HepG2 (cell line): ENCODE data around the gene FOXS1. TPM values are rescaled to one million over a fixed set of nuclear protein-coding genes. Genes with fewer than 3 reads are reported as not detected.

Experiments used
- ARNT ChIP-seq: fragments of 450-650 bp; IDR thresholded peaks from 2 replicates; pipeline ENCODE4 v1.6.1; 2017
- DMAP1 ChIP-seq: IDR thresholded peaks from 2 replicates; pipeline ENCODE4 v1.6.1; 2016
- ETV5 ChIP-seq: IDR thresholded peaks from 2 replicates; pipeline ENCODE4 v1.6.1; 2018; ENCODE audit warnings: missing biosample characterization, missing genetic modification reagents, inconsistent platforms, borderline replicate concordance
- PCBP2 ChIP-seq: fragments of 200-400 bp; formaldehyde crosslinking; optimal IDR thresholded peaks from 2 replicates; pipeline ENCODE3; 2018; ENCODE audit warnings: low read length, low read depth; ENCODE audit not compliant: poor library complexity, severe bottlenecking
- RFXAP ChIP-seq: sonication (generic); formaldehyde crosslinking; IDR thresholded peaks from 2 replicates; pipeline ENCODE4 v1.4.0; 2020; ENCODE audit warnings: missing genetic modification reagents, borderline replicate concordance
- TCF7 ChIP-seq: sonication (generic); IDR thresholded peaks from 2 replicates; pipeline ENCODE4 v1.6.1; 2016; ENCODE audit warnings: antibody characterized with exemption, low read depth
- ZNF121 ChIP-seq: sonication (generic); formaldehyde crosslinking; IDR thresholded peaks from 2 replicates; pipeline ENCODE4 v1.5.0; 2020; ENCODE audit warnings: mild to moderate bottlenecking, missing genetic modification reagents
- ZNF451 ChIP-seq: sonication (generic); formaldehyde crosslinking; IDR thresholded peaks from 2 replicates; pipeline ENCODE4 v1.5.0; 2020; ENCODE audit warnings: mild to moderate bottlenecking, missing genetic modification reagents
- ZNF709 ChIP-seq: sonication (generic); formaldehyde crosslinking; IDR thresholded peaks from 2 replicates; pipeline ENCODE4 v1.5.0; 2020; ENCODE audit warnings: mild to moderate bottlenecking, missing genetic modification reagents
- ZNF713 ChIP-seq: sonication (generic); formaldehyde crosslinking; IDR thresholded peaks from 2 replicates; pipeline ENCODE4 v1.4.0; 2020; ENCODE audit warnings: mild to moderate bottlenecking, missing genetic modification reagents
- ZNF792 ChIP-seq: IDR thresholded peaks from 2 replicates; pipeline ENCODE4 v1.6.1; 2016
- ZSCAN31 ChIP-seq: sonication (generic); formaldehyde crosslinking; IDR thresholded peaks from 2 replicates; pipeline ENCODE4 v1.5.0; 2020; ENCODE audit warnings: low read depth, mild to moderate bottlenecking, missing genetic modification reagents
- ZZZ3 ChIP-seq: sonication (generic); formaldehyde crosslinking; IDR thresholded peaks from 2 replicates; pipeline ENCODE4 v1.4.0; 2020; ENCODE audit warnings: missing genetic modification reagents, mild to moderate bottlenecking, borderline replicate concordance
- polyA plus RNA-seq, 8 experiments: library from polyadenylated mRNA; depleted of rRNA in 3 of 8; stranded (reverse) in 7 of 8; unstranded in 1 of 8; fragments of >200 nt; fragmentation: Illumina TruSeq in 4 of 8; extraction: Trizol in 4 of 8; gene quantifications; 2 replicates each; pipeline versions ENCODE4 v1.2.1 to v1.2.3, GENCODE V29; 2011 to 2016; ENCODE audit warnings: low read depth in 4 of 8, missing spikeins in 1 of 8, mixed read lengths in 1 of 8; ENCODE audit not compliant: insufficient read depth in 1 of 8
- total RNA-seq, 5 experiments: library from RNA; depleted of rRNA; stranded (reverse); fragments of >200 nt; fragmentation: Illumina TruSeq; extraction: Trizol; gene quantifications; 2 replicates each; pipeline ENCODE4 v1.2.3, GENCODE V29; 2016; ENCODE audit warnings: low read depth in 1 of 5
- TF ChIP-seq, protein P1 (sequence below): sonication (generic); formaldehyde crosslinking; IDR thresholded peaks from 2 replicates; pipeline ENCODE4 v1.4.0; 2020; ENCODE audit warnings: missing genetic modification reagents
- TF ChIP-seq, protein P2 (sequence below): sonication (generic); formaldehyde crosslinking; IDR thresholded peaks from 2 replicates; pipeline ENCODE4 v1.4.0; 2020; ENCODE audit warnings: missing genetic modification reagents
- TF ChIP-seq, protein P3 (sequence below): sonication (generic); formaldehyde crosslinking; IDR thresholded peaks from 2 replicates; pipeline ENCODE4 v1.4.0; 2020; ENCODE audit warnings: missing genetic modification reagents
- TF ChIP-seq, protein P4 (sequence below): IDR thresholded peaks from 2 replicates; pipeline ENCODE4 v1.6.1; 2016

The FOXS1 gene
- total and polyA plus RNA-seq, 2 of the 13 experiments (the other 11 are each of a cell fraction or from before 2014, with no cell fraction given), result not detected

DNA sequence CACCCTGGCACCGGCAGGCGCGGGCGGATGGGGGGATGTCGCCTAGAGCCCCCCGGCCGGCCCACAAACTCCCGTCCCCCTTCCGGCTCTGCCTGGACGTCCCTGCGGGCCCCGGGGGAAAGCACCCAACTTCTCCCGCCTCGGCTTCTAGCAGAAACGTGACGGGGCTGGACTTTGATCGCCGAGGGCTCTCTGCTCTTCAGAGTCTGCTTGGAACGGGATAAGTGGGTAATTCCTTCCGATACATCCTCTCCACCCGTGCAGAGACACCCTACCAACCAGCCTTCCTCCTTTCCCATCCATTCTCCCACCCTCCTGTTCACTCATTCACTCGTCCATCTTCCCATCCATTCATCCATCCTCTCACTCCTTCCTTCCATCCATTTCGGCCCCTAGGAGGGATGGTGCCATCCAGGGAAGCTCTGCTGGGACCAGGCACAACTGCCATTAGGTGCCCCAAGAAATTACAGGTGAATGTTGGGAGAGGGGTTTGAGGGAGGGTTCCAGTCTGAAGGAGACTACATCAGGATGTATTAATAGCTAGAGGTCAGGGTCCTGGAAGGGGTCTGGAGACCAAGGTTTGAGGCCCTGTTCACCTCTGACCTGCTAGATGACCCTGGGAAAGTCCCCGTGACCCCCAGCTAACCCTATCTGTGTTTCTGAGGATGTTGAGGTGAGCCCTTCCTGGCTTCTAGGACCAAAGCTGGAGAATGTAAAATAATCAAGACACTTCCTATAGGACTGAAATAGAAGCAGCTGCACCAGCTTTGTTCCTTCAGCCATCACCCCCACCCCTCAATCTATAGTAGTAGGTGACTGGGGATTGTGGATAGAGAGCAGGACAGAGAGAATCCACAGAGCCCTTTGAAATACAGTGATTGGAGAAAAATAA, 25.6 kb upstream of the FOXS1 start (continued):
- TF ChIP-seq ZNF121 (CRISPR knock-in tag) (no peak), TCF7 (no peak), PCBP2 (peak; percentile 61), ZNF713 (CRISPR knock-in tag) (no peak), ZNF451 (CRISPR knock-in tag) (0 out of 2 replicates have a peak, but pooled peaks have one; percentile 8), ARNT (no peak), ETV5 (CRISPR knock-in tag) (peak; percentile 46; the same call in 1 of the 2 replicates), ZSCAN31 (CRISPR knock-in tag) (no peak), ZNF709 (CRISPR knock-in tag) (no peak; the same call in 1 of the 2 replicates), ZZZ3 (CRISPR knock-in tag) (no peak), ZNF792 (no peak), RFXAP (CRISPR knock-in tag) (no peak), DMAP1 (CRISPR knock-in tag) (no peak)
- TF ChIP-seq, protein P1, sequence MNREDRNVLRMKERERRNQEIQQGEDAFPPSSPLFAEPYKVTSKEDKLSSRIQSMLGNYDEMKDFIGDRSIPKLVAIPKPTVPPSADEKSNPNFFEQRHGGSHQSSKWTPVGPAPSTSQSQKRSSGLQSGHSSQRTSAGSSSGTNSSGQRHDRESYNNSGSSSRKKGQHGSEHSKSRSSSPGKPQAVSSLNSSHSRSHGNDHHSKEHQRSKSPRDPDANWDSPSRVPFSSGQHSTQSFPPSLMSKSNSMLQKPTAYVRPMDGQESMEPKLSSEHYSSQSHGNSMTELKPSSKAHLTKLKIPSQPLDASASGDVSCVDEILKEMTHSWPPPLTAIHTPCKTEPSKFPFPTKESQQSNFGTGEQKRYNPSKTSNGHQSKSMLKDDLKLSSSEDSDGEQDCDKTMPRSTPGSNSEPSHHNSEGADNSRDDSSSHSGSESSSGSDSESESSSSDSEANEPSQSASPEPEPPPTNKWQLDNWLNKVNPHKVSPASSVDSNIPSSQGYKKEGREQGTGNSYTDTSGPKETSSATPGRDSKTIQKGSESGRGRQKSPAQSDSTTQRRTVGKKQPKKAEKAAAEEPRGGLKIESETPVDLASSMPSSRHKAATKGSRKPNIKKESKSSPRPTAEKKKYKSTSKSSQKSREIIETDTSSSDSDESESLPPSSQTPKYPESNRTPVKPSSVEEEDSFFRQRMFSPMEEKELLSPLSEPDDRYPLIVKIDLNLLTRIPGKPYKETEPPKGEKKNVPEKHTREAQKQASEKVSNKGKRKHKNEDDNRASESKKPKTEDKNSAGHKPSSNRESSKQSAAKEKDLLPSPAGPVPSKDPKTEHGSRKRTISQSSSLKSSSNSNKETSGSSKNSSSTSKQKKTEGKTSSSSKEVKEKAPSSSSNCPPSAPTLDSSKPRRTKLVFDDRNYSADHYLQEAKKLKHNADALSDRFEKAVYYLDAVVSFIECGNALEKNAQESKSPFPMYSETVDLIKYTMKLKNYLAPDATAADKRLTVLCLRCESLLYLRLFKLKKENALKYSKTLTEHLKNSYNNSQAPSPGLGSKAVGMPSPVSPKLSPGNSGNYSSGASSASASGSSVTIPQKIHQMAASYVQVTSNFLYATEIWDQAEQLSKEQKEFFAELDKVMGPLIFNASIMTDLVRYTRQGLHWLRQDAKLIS (CRISPR knock-in tag), result no peak
- TF ChIP-seq, protein P2, sequence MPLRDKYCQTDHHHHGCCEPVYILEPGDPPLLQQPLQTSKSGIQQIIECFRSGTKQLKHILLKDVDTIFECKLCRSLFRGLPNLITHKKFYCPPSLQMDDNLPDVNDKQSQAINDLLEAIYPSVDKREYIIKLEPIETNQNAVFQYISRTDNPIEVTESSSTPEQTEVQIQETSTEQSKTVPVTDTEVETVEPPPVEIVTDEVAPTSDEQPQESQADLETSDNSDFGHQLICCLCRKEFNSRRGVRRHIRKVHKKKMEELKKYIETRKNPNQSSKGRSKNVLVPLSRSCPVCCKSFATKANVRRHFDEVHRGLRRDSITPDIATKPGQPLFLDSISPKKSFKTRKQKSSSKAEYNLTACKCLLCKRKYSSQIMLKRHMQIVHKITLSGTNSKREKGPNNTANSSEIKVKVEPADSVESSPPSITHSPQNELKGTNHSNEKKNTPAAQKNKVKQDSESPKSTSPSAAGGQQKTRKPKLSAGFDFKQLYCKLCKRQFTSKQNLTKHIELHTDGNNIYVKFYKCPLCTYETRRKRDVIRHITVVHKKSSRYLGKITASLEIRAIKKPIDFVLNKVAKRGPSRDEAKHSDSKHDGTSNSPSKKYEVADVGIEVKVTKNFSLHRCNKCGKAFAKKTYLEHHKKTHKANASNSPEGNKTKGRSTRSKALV (CRISPR knock-in tag), result no peak
- TF ChIP-seq, protein P3, sequence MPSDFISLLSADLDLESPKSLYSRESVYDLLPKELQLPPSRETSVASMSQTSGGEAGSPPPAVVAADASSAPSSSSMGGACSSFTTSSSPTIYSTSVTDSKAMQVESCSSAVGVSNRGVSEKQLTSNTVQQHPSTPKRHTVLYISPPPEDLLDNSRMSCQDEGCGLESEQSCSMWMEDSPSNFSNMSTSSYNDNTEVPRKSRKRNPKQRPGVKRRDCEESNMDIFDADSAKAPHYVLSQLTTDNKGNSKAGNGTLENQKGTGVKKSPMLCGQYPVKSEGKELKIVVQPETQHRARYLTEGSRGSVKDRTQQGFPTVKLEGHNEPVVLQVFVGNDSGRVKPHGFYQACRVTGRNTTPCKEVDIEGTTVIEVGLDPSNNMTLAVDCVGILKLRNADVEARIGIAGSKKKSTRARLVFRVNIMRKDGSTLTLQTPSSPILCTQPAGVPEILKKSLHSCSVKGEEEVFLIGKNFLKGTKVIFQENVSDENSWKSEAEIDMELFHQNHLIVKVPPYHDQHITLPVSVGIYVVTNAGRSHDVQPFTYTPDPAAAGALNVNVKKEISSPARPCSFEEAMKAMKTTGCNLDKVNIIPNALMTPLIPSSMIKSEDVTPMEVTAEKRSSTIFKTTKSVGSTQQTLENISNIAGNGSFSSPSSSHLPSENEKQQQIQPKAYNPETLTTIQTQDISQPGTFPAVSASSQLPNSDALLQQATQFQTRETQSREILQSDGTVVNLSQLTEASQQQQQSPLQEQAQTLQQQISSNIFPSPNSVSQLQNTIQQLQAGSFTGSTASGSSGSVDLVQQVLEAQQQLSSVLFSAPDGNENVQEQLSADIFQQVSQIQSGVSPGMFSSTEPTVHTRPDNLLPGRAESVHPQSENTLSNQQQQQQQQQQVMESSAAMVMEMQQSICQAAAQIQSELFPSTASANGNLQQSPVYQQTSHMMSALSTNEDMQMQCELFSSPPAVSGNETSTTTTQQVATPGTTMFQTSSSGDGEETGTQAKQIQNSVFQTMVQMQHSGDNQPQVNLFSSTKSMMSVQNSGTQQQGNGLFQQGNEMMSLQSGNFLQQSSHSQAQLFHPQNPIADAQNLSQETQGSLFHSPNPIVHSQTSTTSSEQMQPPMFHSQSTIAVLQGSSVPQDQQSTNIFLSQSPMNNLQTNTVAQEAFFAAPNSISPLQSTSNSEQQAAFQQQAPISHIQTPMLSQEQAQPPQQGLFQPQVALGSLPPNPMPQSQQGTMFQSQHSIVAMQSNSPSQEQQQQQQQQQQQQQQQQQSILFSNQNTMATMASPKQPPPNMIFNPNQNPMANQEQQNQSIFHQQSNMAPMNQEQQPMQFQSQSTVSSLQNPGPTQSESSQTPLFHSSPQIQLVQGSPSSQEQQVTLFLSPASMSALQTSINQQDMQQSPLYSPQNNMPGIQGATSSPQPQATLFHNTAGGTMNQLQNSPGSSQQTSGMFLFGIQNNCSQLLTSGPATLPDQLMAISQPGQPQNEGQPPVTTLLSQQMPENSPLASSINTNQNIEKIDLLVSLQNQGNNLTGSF, result no peak
- TF ChIP-seq, protein P4, sequence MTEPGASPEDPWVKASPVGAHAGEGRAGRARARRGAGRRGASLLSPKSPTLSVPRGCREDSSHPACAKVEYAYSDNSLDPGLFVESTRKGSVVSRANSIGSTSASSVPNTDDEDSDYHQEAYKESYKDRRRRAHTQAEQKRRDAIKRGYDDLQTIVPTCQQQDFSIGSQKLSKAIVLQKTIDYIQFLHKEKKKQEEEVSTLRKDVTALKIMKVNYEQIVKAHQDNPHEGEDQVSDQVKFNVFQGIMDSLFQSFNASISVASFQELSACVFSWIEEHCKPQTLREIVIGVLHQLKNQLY, result no peak
